ENCODE results near the gene AMN1.

AMN1 gene

GRCh38 chr12:31627456-31628054 lies 101.3 kb downstream of the AMN1 start:
- DNase-seq: no peak

- DNase-seq: no peak
These were observed 102.4 kb downstream of the AMN1 start for GRCh38 chr12:31626270-31626995.

GRCh38 chr12:31622038-31622437 lies 106.8 kb downstream of the AMN1 start:
- no peak for DNase-seq

All from COR-L47 (cell line).